ENCODE data around the gene USP5. TPM values are rescaled to one million over a fixed set of nuclear protein-coding genes. Genes with fewer than 3 reads are reported as not detected.

The USP5 gene
- total RNA-seq, 1 experiment from 2014 or later, result 175 TPM

GRCh38 chr12:6828781-6829535, 23.0 kb upstream of the USP5 start (continued):
- TF ChIP-seq CEBPB (IDR thresholded peaks at IDR 0.05; ENCODE audit: low read depth) (no peak), POLR2A (IDR thresholded peaks at IDR 0.05; ENCODE audit: borderline replicate concordance, extremely low read depth, insufficient read depth, insufficient read length) (peak; percentile 80), RAD21 (IDR thresholded peaks at IDR 0.05; ENCODE audit: low read depth) (no peak)
- TF ChIP-seq, protein P1, sequence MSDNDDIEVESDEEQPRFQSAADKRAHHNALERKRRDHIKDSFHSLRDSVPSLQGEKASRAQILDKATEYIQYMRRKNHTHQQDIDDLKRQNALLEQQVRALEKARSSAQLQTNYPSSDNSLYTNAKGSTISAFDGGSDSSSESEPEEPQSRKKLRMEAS (IDR thresholded peaks at IDR 0.05), result no peak

GRCh38 chr12:6829536-6830220, 22.3 kb upstream of the USP5 start:
- H3K4me2 ChIP-seq (ENCODE audit: low read length), result peak overlapping the region; percentile 87
- H3K36me3 ChIP-seq (ENCODE audit: control insufficient read depth in 1 of 2, insufficient read depth in 2 of 2, low read length in 2 of 2), result peaks cover 8 to 28% of the 10 kb centered on the region in 2 experiments; a peak in 3 of 4 replicates
- H4K20me1 ChIP-seq (ENCODE audit: insufficient read depth), result no peaks in the 10 kb centered on the region
- peak overlapping the region; percentile 88 for H3K27ac ChIP-seq (ENCODE audit: low read depth, low read length)
- H3K27me3 ChIP-seq (ENCODE audit: insufficient read depth, low read length), result no peaks in the 10 kb centered on the region
- ChIA-PET CTCF (interaction anchor here (1.0 to 2.7 kb wide), 5 partner anchors 22 to 259 kb away, joined by 3 to 11 read pairs (median 8); partner anchors contain the start of genes CDCA3, MLF2, PTMS and USP5), RAD21 (ENCODE audit: low non-redundant PET in 1 of 2, low total read pairs in 2 of 2, uncharacterized antibody in 2 of 2, unreplicated experiment in 2 of 2) (no interaction called here), POLR2A (interaction anchor here (1.5 to 3.6 kb wide), 4 partner anchors 11 to 105 kb away, joined by 3 to 12 read pairs (median 7); partner anchors contain the start of genes CDCA3, GNB3 and USP5)
- intact Hi-C loops (cut with micrococcal nuclease), result no loop called here
- peaks cover 31% of the 10 kb centered on the region for H3K79me2 ChIP-seq (ENCODE audit: insufficient read depth, low read length)
- ATAC-seq (peak; percentile 65), DNase-seq (ENCODE audit: low read depth, low spot score) (peak; percentile 63)
- TF ChIP-seq CTCF (IDR thresholded peaks at IDR 0.05 in 2 of 3, conservative IDR thresholded peaks at IDR 0.05 in 1 of 3; ENCODE audit: borderline replicate concordance in 1 of 3, insufficient read depth in 1 of 3, low read depth in 2 of 3, low read length in 2 of 3), result peak in 2 of 3 experiments; percentile 41 to 46; a peak in 3 of 6 replicates
- TF ChIP-seq, protein P1 (IDR thresholded peaks at IDR 0.05), result no peak
- TF ChIP-seq POLR2A (IDR thresholded peaks at IDR 0.05; ENCODE audit: borderline replicate concordance, extremely low read depth, insufficient read depth, insufficient read length), result no peak
- TF ChIP-seq EZH2 (IDR thresholded peaks at IDR 0.05), result no peak
- TF ChIP-seq ZNF274 (IDR thresholded peaks at IDR 0.05; ENCODE audit: low read depth, low read length), result no peak
- TF ChIP-seq REST (IDR thresholded peaks at IDR 0.05; ENCODE audit: low read depth), result no peak
- peak; percentile 84 for TF ChIP-seq POLR2AphosphoS5 (IDR thresholded peaks at IDR 0.05; ENCODE audit: low read depth, low read length)
- TF ChIP-seq EGR1 (IDR thresholded peaks at IDR 0.05; ENCODE audit: low read depth), result no peak
- H3K4me3 ChIP-seq (replicated peaks in 1 of 2; ENCODE audit: low read depth in 1 of 2, low read length in 2 of 2), result peak overlapping the region; percentile 79 to 95
- peak overlapping the region; percentile 99 for H3K9ac ChIP-seq (ENCODE audit: low read length)
- peaks cover 12 to 31% of the 10 kb centered on the region in 2 experiments for H3K4me1 ChIP-seq (ENCODE audit: control insufficient read depth in 1 of 2, insufficient read depth in 2 of 2, low read length in 2 of 2)
- no peak overlapping the region for H2AFZ ChIP-seq (ENCODE audit: low read depth, low read length, poor library complexity, severe bottlenecking)
- no peaks in the 10 kb centered on the region for H3K9me3 ChIP-seq (ENCODE audit: control insufficient read depth in 1 of 2, insufficient read depth in 1 of 2, low read depth in 1 of 2, low read length in 2 of 2)
- BruUV-seq (replicated peaks), result no TSS peak
- H3K9me2 ChIP-seq (ENCODE audit: insufficient read depth), result no peaks in the 10 kb centered on the region
